GM13976 (cell line): Measurements from ENCODE around the gene LRRC51.

ENCODE experiments used
- DNase-seq: peaks from one replicate; pipeline ENCODE4 v3.0.0; 2012; ENCODE audit warnings: low spot score
- CTCF ChIP-seq: IDR thresholded peaks from 2 replicates; pipeline ENCODE4 v1.5.1; 2012; ENCODE audit warnings: borderline replicate concordance, mild to moderate bottlenecking; ENCODE audit not compliant: insufficient read depth; ENCODE audit errors: extremely low read depth, missing control alignments, control extremely low read depth
- in situ Hi-C: fragments of 300-500 bp; cut with MboI; formaldehyde crosslinking; loops from one replicate; pipeline ENCODE4 v1.12.0; 2022; ENCODE audit warnings: low sequenced_read_pairs, mixed read lengths, inconsistent platforms; ENCODE audit not compliant: unreplicated experiment

The LRRC51 gene

GRCh38 chr11:72058416-72059034 lies 22.1 kb upstream of the LRRC51 start:
- TF ChIP-seq CTCF: no peak
- in situ Hi-C loops: no loop called here
- no peak for DNase-seq

- TF ChIP-seq CTCF: no peak
- in situ Hi-C loops: no loop called here
- DNase-seq: no peak
Measured at GRCh38 chr11:72061739-72062396, 18.8 kb upstream of the LRRC51 start.

GRCh38 chr11:72066855-72067254 lies 13.8 kb upstream of the LRRC51 start:
- no peak for TF ChIP-seq CTCF
- in situ Hi-C loops: no loop called here
- DNase-seq: no peak

GRCh38 chr11:72067266-72067665 lies 13.4 kb upstream of the LRRC51 start:
- no peak for TF ChIP-seq CTCF
- in situ Hi-C loops: no loop called here
- no peak for DNase-seq

GRCh38 chr11:72067676-72068075 lies 13.0 kb upstream of the LRRC51 start:
- DNase-seq: no peak
- TF ChIP-seq CTCF: no peak
- in situ Hi-C loops: no loop called here

- TF ChIP-seq CTCF: no peak
- DNase-seq: no peak
- in situ Hi-C loops: no loop called here
Measured at GRCh38 chr11:72069200-72069599, 11.4 kb upstream of the LRRC51 start.
